CD8-positive, alpha-beta memory T cell (primary cell): Measurements from ENCODE around the gene SERPINA1. TPM values are rescaled to one million over a fixed set of nuclear protein-coding genes. Genes with fewer than 3 reads are reported as not detected.

Source experiments
- CTCF ChIA-PET: fragments of 350-600 bp; sonication (Branson Sonifier 250); formaldehyde crosslinking; loops from one replicate; lab custom pipeline; 2021; ENCODE audit warnings: antibody characterized with exemption; lab: Charles Lee
- POLR2A ChIA-PET: fragments of 350-600 bp; sonication (Branson Sonifier 250); formaldehyde crosslinking; loops from one replicate; lab custom pipeline; 2021; ENCODE audit warnings: antibody characterized with exemption; lab: Charles Lee
- DNase-seq, 5 donors: peaks; one replicate each; pipeline versions ENCODE4 v3.0.0 to v3.0.0-alpha.2; 2020 to 2022; ENCODE audit warnings: mixed read lengths in 1 of 5
- H3K27ac ChIP-seq: one replicate; pipeline ENCODE4 v1.7.0; 2013; ENCODE audit warnings: low read depth, mild to moderate bottlenecking, low read length, moderate library complexity
- H3K27me3 ChIP-seq: 2 replicates; pipeline ENCODE4 v1.7.0; 2013; ENCODE audit warnings: low read length, mild to moderate bottlenecking; ENCODE audit not compliant: insufficient read depth, poor library complexity, severe bottlenecking
- H3K36me3 ChIP-seq: 2 replicates; pipeline ENCODE4 v1.7.0; 2013; ENCODE audit warnings: mild to moderate bottlenecking, low read length, moderate library complexity; ENCODE audit not compliant: insufficient read depth
- H3K4me1 ChIP-seq: 2 replicates; pipeline ENCODE4 v1.7.0; 2013; ENCODE audit warnings: mild to moderate bottlenecking, low read length, moderate library complexity; ENCODE audit not compliant: insufficient read depth
- H3K4me3 ChIP-seq: 2 replicates; pipeline ENCODE4 v1.7.0; 2013; ENCODE audit warnings: mild to moderate bottlenecking, low read length
- H3K9me3 ChIP-seq: 2 replicates; pipeline ENCODE4 v1.7.0; 2013; ENCODE audit warnings: mild to moderate bottlenecking, low read length
- H3K27ac Mint-ChIP-seq, 8 donors: one replicate each; pipeline ENCODE4 v1.8.0; 2020 to 2021; ENCODE audit warnings: mixed read lengths in 8 of 8, mild to moderate bottlenecking in 6 of 8, inconsistent platforms in 3 of 8, moderate library complexity in 3 of 8
- H3K27me3 Mint-ChIP-seq, 2 donors: one replicate each; pipeline ENCODE4 v1.8.0; 2020 to 2021; ENCODE audit warnings: mixed read lengths in 2 of 2, mild to moderate bottlenecking in 1 of 2, moderate library complexity in 1 of 2
- H3K36me3 Mint-ChIP-seq, 3 donors: one replicate each; pipeline ENCODE4 v1.8.0; 2020 to 2021; ENCODE audit warnings: mixed read lengths in 3 of 3, inconsistent platforms in 1 of 3, mild to moderate bottlenecking in 1 of 3
- H3K4me1 Mint-ChIP-seq, 3 donors: one replicate each; pipeline ENCODE4 v1.8.0; 2020 to 2021; ENCODE audit warnings: mixed read lengths in 3 of 3, inconsistent platforms in 1 of 3, mild to moderate bottlenecking in 1 of 3
- H3K4me3 Mint-ChIP-seq, 7 donors: one replicate each; pipeline ENCODE4 v1.8.0; 2020 to 2021; ENCODE audit warnings: mixed read lengths in 7 of 7, mild to moderate bottlenecking in 6 of 7, moderate library complexity in 4 of 7, inconsistent platforms in 2 of 7
- H3K9me3 Mint-ChIP-seq, 5 donors: one replicate each; pipeline ENCODE4 v1.8.0; 2020 to 2022; ENCODE audit warnings: mixed read lengths in 5 of 5, mild to moderate bottlenecking in 3 of 5, moderate library complexity in 2 of 5, inconsistent platforms in 1 of 5
- polyA plus RNA-seq: library from polyadenylated mRNA; unstranded; fragments of 300-500 nt; fragmentation: Illumina TruSeq; gene quantifications from one replicate; pipeline ENCODE4 v1.2.3, GENCODE V29; 2021
- total RNA-seq, 2 experiments: library from RNA; stranded (reverse); gene quantifications; one replicate each; pipeline ENCODE4 v1.2.3, GENCODE V29; 2021

The SERPINA1 gene
- total and polyA plus RNA-seq, 3 experiments from 2014 or later, result 0.18 to 0.40 TPM; not detected in 1

GRCh38 chr14:94329857-94330256, 58.5 kb downstream of the SERPINA1 start:
- no peak for DNase-seq
- POLR2A ChIA-PET, result no interaction called here
- H3K4me3 Mint-ChIP-seq, result no peak overlapping the region
- H3K9me3 Mint-ChIP-seq, result no peaks in the 10 kb centered on the region
- H3K27me3 Mint-ChIP-seq, result peaks cover 0 to 13% of the 10 kb centered on the region in 2 donors
- no peaks in the 10 kb centered on the region for H3K36me3 Mint-ChIP-seq
- CTCF ChIA-PET, result no interaction called here
- Histone ChIP-seq H3K27ac (no peak overlapping the region), H3K4me1 (no peaks in the 10 kb centered on the region), H3K9me3 (no peaks in the 10 kb centered on the region), H3K4me3 (no peak overlapping the region), H3K27me3 (no peaks in the 10 kb centered on the region), H3K36me3 (no peaks in the 10 kb centered on the region)
- no peaks in the 10 kb centered on the region for H3K4me1 Mint-ChIP-seq
- H3K27ac Mint-ChIP-seq, result no peak overlapping the region

- Mint-ChIP-seq H3K36me3 (no peaks in the 10 kb centered on the region), H3K4me3 (no peak overlapping the region), H3K9me3 (no peaks in the 10 kb centered on the region), H3K27me3 (peaks cover 0 to 4% of the 10 kb centered on the region in 2 donors), H3K4me1 (no peaks in the 10 kb centered on the region), H3K27ac (no peak overlapping the region)
- no peaks in the 10 kb centered on the region for H3K4me1 ChIP-seq
- DNase-seq, result no peak
- no peak overlapping the region for H3K27ac ChIP-seq
- no peak overlapping the region for H3K4me3 ChIP-seq
- H3K27me3 ChIP-seq, result no peaks in the 10 kb centered on the region
- ChIA-PET CTCF (no interaction called here), POLR2A (no interaction called here)
- H3K36me3 ChIP-seq, result no peaks in the 10 kb centered on the region
- no peaks in the 10 kb centered on the region for H3K9me3 ChIP-seq
Measured at GRCh38 chr14:94328196-94328595, 60.2 kb downstream of the SERPINA1 start.

Other genes starting within 250 kb of the SERPINA1 start
- 1 to 10 TPM; 1.2 to 1.8 TPM for gene PPP4R4, start 214.3 kb downstream of the SERPINA1 start, total RNA-seq
- gene PPP4R4, start 214.3 kb downstream of the SERPINA1 start, polyA plus RNA-seq, result 0.17 TPM
- gene SERPINA10, start 95.3 kb downstream of the SERPINA1 start, total RNA-seq, result not detected
- gene SERPINA10, start 95.3 kb downstream of the SERPINA1 start, polyA plus RNA-seq, result not detected
- not detected for gene SERPINA6, start 65.3 kb downstream of the SERPINA1 start, total RNA-seq
- not detected for gene SERPINA6, start 65.3 kb downstream of the SERPINA1 start, polyA plus RNA-seq
- gene SERPINA2, start 21.9 kb downstream of the SERPINA1 start, total RNA-seq, result not detected
- not detected for gene SERPINA2, start 21.9 kb downstream of the SERPINA1 start, polyA plus RNA-seq
- gene SERPINA11, start 64.2 kb upstream of the SERPINA1 start, total RNA-seq, result not detected
- gene SERPINA11, start 64.2 kb upstream of the SERPINA1 start, polyA plus RNA-seq, result not detected
- gene SERPINA9, start 87.6 kb upstream of the SERPINA1 start, total RNA-seq, result not detected
- gene SERPINA9, start 87.6 kb upstream of the SERPINA1 start, polyA plus RNA-seq, result not detected
- not detected for gene SERPINA12, start 120.9 kb upstream of the SERPINA1 start, total RNA-seq
- not detected for gene SERPINA12, start 120.9 kb upstream of the SERPINA1 start, polyA plus RNA-seq
- gene SERPINA4, start 172.8 kb upstream of the SERPINA1 start, total RNA-seq, result not detected
- gene SERPINA4, start 172.8 kb upstream of the SERPINA1 start, polyA plus RNA-seq, result not detected
- not detected for gene SERPINA5, start 192.8 kb upstream of the SERPINA1 start, total RNA-seq
- gene SERPINA5, start 192.8 kb upstream of the SERPINA1 start, polyA plus RNA-seq, result not detected
- gene SERPINA3, start 223.8 kb upstream of the SERPINA1 start, total RNA-seq, result not detected
- gene SERPINA3, start 223.8 kb upstream of the SERPINA1 start, polyA plus RNA-seq, result not detected